HCT116 (cell line): Measurements from ENCODE around the gene SLC15A5.

Experiments
- CEBPB ChIP-seq: IDR thresholded peaks from 2 replicates; pipeline ENCODE4 v1.6.1; 2012; ENCODE audit warnings: low read depth
- CTCF ChIP-seq, 3 experiments: fragments of 200-600 bp in 1 of 3; sonication (generic) in 1 of 3; IDR thresholded peaks in 2 of 3; conservative IDR thresholded peaks in 1 of 3; 2 replicates each; pipeline ENCODE4 v1.5.1; 2012 to 2017; ENCODE audit warnings: low read depth in 2 of 3, low read length in 2 of 3, antibody characterized with exemption in 1 of 3, borderline replicate concordance in 1 of 3, control low read depth in 1 of 3, mild to moderate bottlenecking in 1 of 3, mixed read lengths in 1 of 3, mixed run types in 1 of 3, moderate library complexity in 1 of 3; ENCODE audit not compliant: insufficient read depth in 1 of 3
- EZH2phosphoT487 ChIP-seq: fragments of 200-600 bp; IDR thresholded peaks from 2 replicates; pipeline ENCODE4 v1.6.1; 2018; ENCODE audit warnings: antibody characterized with exemption, borderline replicate concordance
- JUND ChIP-seq: IDR thresholded peaks from 2 replicates; pipeline ENCODE4 v1.6.1; 2012
- POLR2A ChIP-seq: IDR thresholded peaks from 2 replicates; pipeline ENCODE4 v1.7.0; 2011; ENCODE audit warnings: borderline replicate concordance; ENCODE audit not compliant: insufficient read depth, insufficient read length; ENCODE audit errors: extremely low read depth

- TF ChIP-seq CEBPB (no peak), CTCF (IDR thresholded peaks at IDR 0.05 in 2 of 3, conservative IDR thresholded peaks at IDR 0.05 in 1 of 3; ENCODE audit: borderline replicate concordance in 1 of 3, insufficient read depth in 1 of 3, low read depth in 2 of 3, low read length in 2 of 3) (no peak), POLR2A (no peak), JUND (no peak), EZH2phosphoT487 (no peak)
Observed at GRCh38 chr12:16168078-16168477, 109.4 kb downstream of the SLC15A5 start.
